Stimulated activated naive CD8-positive, alpha-beta T cell treated with anti-CD3 and anti-CD28 coated beads, Interleukin-15, Interleukin-2, amounts not matched to agents 100 U/mL and 50 U/mL, for 24 hours (primary cell): ENCODE results near the gene HOXA7.
A peak's percentile ranks its signal among the peaks of the same experiment; 100 is the strongest.

Source experiments
- ATAC-seq: fragments of 150-1000 bp; cut with Tn5 transposase; one replicate; pipeline ENCODE4 v1.10.0; 2021
- DNase-seq: peaks from one replicate; pipeline ENCODE4 v3.0.0; 2021

The HOXA7 gene

GRCh38 chr7:27159266-27160144, 3.0 kb upstream of the HOXA7 start:
- DNase-seq (no peak), ATAC-seq (no peak)

GRCh38 chr7:27158436-27159265, 2.2 kb upstream of the HOXA7 start:
- DNase-seq = no peak
- no peak for ATAC-seq

- ATAC-seq (no peak), DNase-seq (no peak)
Observed at GRCh38 chr7:27157702-27158431, 1.4 kb upstream of the HOXA7 start.

- ATAC-seq (no peak), DNase-seq (no peak)
Observed at GRCh38 chr7:27156916-27157701, 634 bp upstream of the HOXA7 start.

GRCh38 chr7:27155816-27156507, 513 bp downstream of the HOXA7 start:
- DNase-seq (no peak), ATAC-seq (no peak)

GRCh38 chr7:27154901-27155815, 1.3 kb downstream of the HOXA7 start:
- DNase-seq (peak; percentile 44), ATAC-seq (no peak)

GRCh38 chr7:27154369-27154768, 2.1 kb downstream of the HOXA7 start:
- ATAC-seq (no peak), DNase-seq (no peak)

- DNase-seq = no peak
- ATAC-seq = no peak
Observed at GRCh38 chr7:27153526-27153925, 2.9 kb downstream of the HOXA7 start.

- DNase-seq (no peak), ATAC-seq (no peak)
Observed at GRCh38 chr7:27152816-27153442, 3.5 kb downstream of the HOXA7 start.

GRCh38 chr7:27151931-27152815, 4.3 kb downstream of the HOXA7 start, which contains the start of gene HOXA3:
Gene HOXA3 (minus strand): TSS chr7:27152583. CDS start chr7:27110640, 41,943 bp downstream.
- ATAC-seq (no peak), DNase-seq (no peak)

- no peak for ATAC-seq
- DNase-seq = no peak
Observed at GRCh38 chr7:27151341-27151930, 5.0 kb downstream of the HOXA7 start.

- peak; percentile 81 for ATAC-seq
- DNase-seq = peak; percentile 75
Observed at GRCh38 chr7:27150568-27151340, 5.7 kb downstream of the HOXA7 start.

- no peak for DNase-seq
Observed at GRCh38 chr7:27149842-27150567, 6.5 kb downstream of the HOXA7 start.

GRCh38 chr7:27148756-27149641, 7.5 kb downstream of the HOXA7 start:
- DNase-seq = no peak
- no peak for ATAC-seq

More at GRCh38 chr7:27149842-27150567, 6.5 kb downstream of the HOXA7 start:
- no peak for ATAC-seq

- ATAC-seq (no peak), DNase-seq (no peak)
Observed at GRCh38 chr7:27148031-27148755, 8.3 kb downstream of the HOXA7 start.
